Colonic mucosa (tissue), 4 donors: ENCODE measurements around the gene GAPDH. TPM values are rescaled to one million over a fixed set of nuclear protein-coding genes. Genes with fewer than 3 reads are reported as not detected.

ENCODE experiments used
- DNase-seq: peaks from one replicate; pipeline ENCODE4 v3.0.0-alpha.2; 2020
- H3K27ac ChIP-seq: fragments of 200-600 bp; one replicate; pipeline ENCODE4 v1.8.0; 2021
- H3K27me3 ChIP-seq: fragments of 200-600 bp; one replicate; pipeline ENCODE4 v1.8.0; 2021
- H3K36me3 ChIP-seq: fragments of 200-600 bp; one replicate; pipeline ENCODE4 v1.8.0; 2021
- H3K4me1 ChIP-seq: fragments of 200-600 bp; one replicate; pipeline ENCODE4 v1.8.0; 2021; ENCODE audit warnings: mild to moderate bottlenecking
- H3K4me3 ChIP-seq: fragments of 200-600 bp; one replicate; pipeline ENCODE4 v1.8.0; 2021
- H3K9ac ChIP-seq, 2 donors: one replicate each; pipeline ENCODE4 v1.7.0; 2013; ENCODE audit warnings: control low read depth in 2 of 2, low read depth in 2 of 2, low read length in 2 of 2
- H3K9me3 ChIP-seq: fragments of 200-600 bp; one replicate; pipeline ENCODE4 v1.8.0; 2021
- CTCF ChIP-seq: fragments of 200-600 bp; IDR thresholded peaks from one replicate; pipeline ENCODE4 v1.8.0; 2022; ENCODE audit warnings: antibody characterized with exemption, mild to moderate bottlenecking
- intact Hi-C: fragments of 100-400 bp; cut with DNase I; formaldehyde crosslinking; loops from one replicate; pipeline ENCODE4 v1.14.1; 2022
- total RNA-seq, 2 donors: library from RNA; stranded (reverse); fragmentation: NEBNext Ultra II Directional in 1 of 2; extraction: Animal tissue kit (Norgen Biotek cat#: 25700) in 1 of 2; gene quantifications; one replicate each; pipeline ENCODE4 v1.2.1, GENCODE V29; 2021
- donor health status: healthy.
- donor health status: DM: no; HTN: no; CAD: no.
- donor health status: DM: no; HTN: no; CAD: no.

The GAPDH gene
- total RNA-seq, 2 donors from 2014 or later: 3,442 to 3,768 TPM

GRCh38 chr12:6507102-6507998 is 27.0 kb upstream of the GAPDH start:
- Histone ChIP-seq H3K4me3 (no peak overlapping the region), H3K9ac (no peak overlapping the region), H3K9me3 (no peaks in the 10 kb centered on the region), H3K27ac (no peak overlapping the region), H3K36me3 (no peaks in the 10 kb centered on the region), H3K27me3 (no peaks in the 10 kb centered on the region), H3K4me1 (no peaks in the 10 kb centered on the region)
- DNase-seq: no peak
- intact Hi-C loops: no loop called here
- TF ChIP-seq CTCF: no peak

GRCh38 chr12:6508087-6508486 is 26.2 kb upstream of the GAPDH start:
- Histone ChIP-seq H3K27me3 (no peaks in the 10 kb centered on the region), H3K9me3 (no peaks in the 10 kb centered on the region), H3K4me1 (no peaks in the 10 kb centered on the region), H3K27ac (no peak overlapping the region), H3K9ac (no peak overlapping the region), H3K36me3 (no peaks in the 10 kb centered on the region), H3K4me3 (no peak overlapping the region)
- no peak for DNase-seq
- intact Hi-C loops: no loop called here
- no peak for TF ChIP-seq CTCF

- H3K4me3 ChIP-seq: no peak overlapping the region
- no peak overlapping the region for H3K9ac ChIP-seq
- intact Hi-C loops: no loop called here
Observed at GRCh38 chr12:6520186-6520585, 14.1 kb upstream of the GAPDH start.

GRCh38 chr12:6522193-6522592 is 12.1 kb upstream of the GAPDH start:
- Histone ChIP-seq H3K36me3 (peaks cover 8% of the 10 kb centered on the region), H3K9ac (no peak overlapping the region), H3K27me3 (no peaks in the 10 kb centered on the region), H3K9me3 (no peaks in the 10 kb centered on the region), H3K27ac (no peak overlapping the region), H3K4me3 (no peak overlapping the region), H3K4me1 (no peaks in the 10 kb centered on the region)
- DNase-seq: no peak
- intact Hi-C loops: no loop called here
- TF ChIP-seq CTCF: no peak

More at GRCh38 chr12:6520186-6520585, 14.1 kb upstream of the GAPDH start:
- H3K27me3 ChIP-seq: no peaks in the 10 kb centered on the region
- no peaks in the 10 kb centered on the region for H3K4me1 ChIP-seq
- TF ChIP-seq CTCF: no peak
- no peak overlapping the region for H3K27ac ChIP-seq
- no peak for DNase-seq
- H3K36me3 ChIP-seq: peaks cover 5% of the 10 kb centered on the region
- no peaks in the 10 kb centered on the region for H3K9me3 ChIP-seq

GRCh38 chr12:6523708-6524107 is 10.6 kb upstream of the GAPDH start:
- no peaks in the 10 kb centered on the region for H3K27me3 ChIP-seq
- H3K9ac ChIP-seq: no peak overlapping the region
- H3K4me1 ChIP-seq: no peaks in the 10 kb centered on the region
- intact Hi-C loops: no loop called here
- no peak overlapping the region for H3K27ac ChIP-seq
- H3K4me3 ChIP-seq: no peak overlapping the region
- TF ChIP-seq CTCF: no peak
- H3K9me3 ChIP-seq: no peaks in the 10 kb centered on the region
- no peak for DNase-seq
- peaks cover 17% of the 10 kb centered on the region for H3K36me3 ChIP-seq
